Activated gamma-delta T cell treated with anti-CD3 and anti-CD28 coated beads, Interleukin-2, amount 50 U/mL, for 16 hours (primary cell): ENCODE results near the gene DALRD3.

Source experiments
- DNase-seq: peaks from one replicate; pipeline ENCODE4 v3.0.0-alpha.2; 2020; ENCODE audit warnings: low read depth

DALRD3 gene

DNA sequence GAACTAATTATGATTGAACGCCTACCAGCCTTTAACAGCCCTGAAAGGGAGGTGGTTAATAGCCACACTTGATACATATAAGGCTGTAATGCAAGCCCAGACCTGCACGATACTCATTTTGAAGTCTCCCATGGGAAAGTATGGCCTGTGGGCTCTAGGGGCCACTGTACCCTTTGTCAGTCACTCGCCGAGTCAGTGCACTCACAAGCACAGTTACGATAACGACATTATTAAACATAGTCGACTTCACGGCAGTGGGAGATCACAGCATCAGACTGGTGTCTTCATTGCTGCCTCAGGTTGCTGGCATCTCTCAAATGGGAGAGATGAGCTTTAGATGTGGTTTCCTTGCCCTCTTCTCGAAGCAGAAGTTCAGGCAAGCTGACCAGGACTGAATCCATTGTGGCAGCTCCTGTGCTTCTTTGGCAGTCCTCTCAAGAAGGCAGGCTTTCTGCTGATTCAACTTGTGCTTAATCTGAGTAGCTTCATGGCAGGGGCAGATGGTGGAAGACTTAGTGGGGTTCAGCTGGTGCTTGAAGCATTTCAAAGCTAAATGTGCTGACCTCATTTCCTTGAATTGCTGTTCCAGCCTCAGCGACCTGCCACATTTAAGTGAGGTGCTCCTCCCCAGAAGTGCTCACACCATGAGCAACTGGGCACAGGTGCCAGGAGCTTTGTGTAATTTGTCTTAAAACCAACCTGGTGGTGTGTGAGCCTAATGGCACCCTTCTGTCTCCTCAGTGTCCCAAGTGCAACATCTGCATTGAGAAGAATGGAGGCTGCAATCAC is 44.1 kb downstream of the DALRD3 start:
- no peak for DNase-seq

DNA sequence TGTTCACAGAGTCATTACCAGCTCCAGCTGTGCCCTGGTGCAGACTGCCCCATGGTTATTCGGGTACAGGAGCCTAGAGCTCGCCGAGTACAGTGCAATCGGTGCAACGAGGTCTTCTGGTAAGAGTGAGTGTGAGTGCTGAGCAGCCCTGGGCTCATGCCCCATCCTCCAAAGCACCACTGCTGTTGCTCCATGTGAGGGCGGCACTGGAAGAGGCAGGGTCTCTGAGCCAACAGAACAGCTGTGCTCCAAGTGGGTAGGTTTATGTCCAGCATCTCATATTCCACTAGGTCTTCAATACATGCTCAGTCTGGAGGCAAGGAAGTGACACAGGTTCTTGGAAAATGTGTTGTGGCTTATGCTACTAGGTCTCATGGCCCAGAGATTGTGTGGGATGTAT is 47.8 kb downstream of the DALRD3 start:
- DNase-seq, result no peak

DNA sequence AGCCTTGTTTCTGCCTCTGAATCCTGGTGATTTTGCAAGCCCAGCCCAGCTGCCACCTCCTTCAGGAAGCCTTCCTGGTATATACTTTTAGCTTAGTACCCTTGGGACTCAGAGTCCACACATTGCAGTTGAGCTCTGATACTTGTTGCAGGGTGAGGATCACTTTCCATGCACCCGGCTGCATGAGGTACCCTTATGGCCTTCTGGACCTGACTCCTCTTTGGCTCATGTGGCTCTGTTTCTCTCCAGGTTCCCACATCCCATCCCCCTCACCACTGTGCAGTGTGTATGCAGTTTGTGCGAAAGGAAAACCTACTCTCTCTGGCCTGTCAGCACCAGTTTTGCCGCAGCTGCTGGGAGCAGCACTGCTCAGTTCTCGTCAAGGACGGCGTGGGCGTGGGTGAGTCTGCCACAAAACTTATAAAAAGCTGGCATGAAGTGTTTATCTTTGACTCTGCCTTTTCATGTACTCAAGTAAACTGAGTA is 51.5 kb downstream of the DALRD3 start:
- DNase-seq, result no peak

DNA sequence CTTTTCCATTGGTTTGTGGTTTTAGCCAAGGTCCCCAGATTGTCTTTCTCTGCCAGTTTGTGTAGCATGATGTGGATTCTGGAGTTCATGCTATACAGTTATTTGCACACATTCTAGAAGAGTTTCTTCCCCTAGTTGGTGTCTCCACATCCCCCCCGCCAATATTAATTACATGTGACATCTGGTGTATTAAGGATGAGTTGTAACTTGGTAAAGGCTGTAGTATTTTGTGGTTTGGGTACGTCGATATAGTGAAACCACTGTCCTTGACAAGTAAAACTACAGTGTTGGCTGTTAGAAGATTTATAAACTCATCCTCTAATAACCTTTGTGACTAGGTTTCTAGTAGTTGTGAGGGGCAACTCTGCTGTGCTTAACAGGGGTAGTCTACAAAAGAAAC is 52.0 kb downstream of the DALRD3 start:
- no peak for DNase-seq
